Liver (tissue), 9 donors: ENCODE results near the gene LAMB4. TPM values are rescaled to one million over a fixed set of nuclear protein-coding genes. Genes with fewer than 3 reads are reported as not detected.

Experiments
- DNase-seq: peaks from one replicate; pipeline ENCODE4 v3.0.0-alpha.2; 2017; ENCODE audit warnings: low spot score
- H3K27ac ChIP-seq, 2 donors: one replicate each; pipeline ENCODE4 v1.7.0; 2013; ENCODE audit warnings: inconsistent platforms in 2 of 2, low read length in 2 of 2, control low read depth in 1 of 2, low read depth in 1 of 2, mild to moderate bottlenecking in 1 of 2
- H3K27me3 ChIP-seq, 4 donors: one replicate each; pipeline versions ENCODE4 v1.6.1 to v1.7.0; 2013; ENCODE audit warnings: low read length in 3 of 4, inconsistent platforms in 1 of 4, mild to moderate bottlenecking in 1 of 4, moderate library complexity in 1 of 4; ENCODE audit not compliant: control insufficient read depth in 4 of 4, insufficient read depth in 4 of 4
- H3K36me3 ChIP-seq, 4 donors: one replicate each; pipeline versions ENCODE4 v1.6.1 to v1.7.0; 2013; ENCODE audit warnings: low read length in 3 of 4, mild to moderate bottlenecking in 3 of 4, low read depth in 1 of 4, moderate library complexity in 1 of 4; ENCODE audit not compliant: control insufficient read depth in 4 of 4, insufficient read depth in 3 of 4
- H3K4me1 ChIP-seq, 4 donors: one replicate each; pipeline versions ENCODE4 v1.6.1 to v1.7.0; 2013; ENCODE audit warnings: low read length in 3 of 4, mild to moderate bottlenecking in 3 of 4, moderate library complexity in 1 of 4; ENCODE audit not compliant: control insufficient read depth in 4 of 4, insufficient read depth in 4 of 4
- H3K4me3 ChIP-seq, 3 donors: one replicate each; pipeline versions ENCODE4 v1.6.1 to v1.7.0; 2013; ENCODE audit warnings: low read length in 3 of 3, control low read depth in 1 of 3, low read depth in 1 of 3, mild to moderate bottlenecking in 1 of 3
- H3K9ac ChIP-seq, 2 donors: one replicate each; pipeline ENCODE4 v1.7.0; 2013; ENCODE audit warnings: low read length in 2 of 2, mild to moderate bottlenecking in 2 of 2, moderate library complexity in 2 of 2, control low read depth in 1 of 2, low read depth in 1 of 2
- H3K9me3 ChIP-seq, 4 donors: one replicate each; pipeline versions ENCODE4 v1.6.1 to v1.7.0; 2013; ENCODE audit warnings: low read length in 3 of 4; ENCODE audit not compliant: control insufficient read depth in 4 of 4
- EGR1 ChIP-seq, 2 donors: IDR thresholded peaks; 2 replicates each; pipeline ENCODE4 v1.6.1; 2016 to 2018; ENCODE audit warnings: antibody characterized with exemption in 2 of 2, low read depth in 2 of 2
- FOXA2 ChIP-seq: IDR thresholded peaks from 2 replicates; pipeline ENCODE4 v1.6.1; 2016; ENCODE audit warnings: antibody characterized with exemption
- GABPA ChIP-seq, 2 donors: IDR thresholded peaks in 1 of 2; conservative IDR thresholded peaks in 1 of 2; 2 replicates each; pipeline ENCODE4 v1.6.1; 2016; ENCODE audit warnings: antibody characterized with exemption in 2 of 2, mild to moderate bottlenecking in 1 of 2, moderate library complexity in 1 of 2
- HNF4A ChIP-seq, 2 donors: conservative IDR thresholded peaks; 2 replicates each; pipeline ENCODE4 v1.6.1; 2016; ENCODE audit warnings: antibody characterized with exemption in 2 of 2, mild to moderate bottlenecking in 2 of 2
- HNF4G ChIP-seq: IDR thresholded peaks from 2 replicates; pipeline ENCODE4 v1.6.1; 2016; ENCODE audit warnings: antibody characterized with exemption
- JUND ChIP-seq, 2 donors: IDR thresholded peaks; 2 replicates each; pipeline ENCODE4 v1.6.1; 2016; ENCODE audit warnings: antibody characterized with exemption in 2 of 2
- RAD21 ChIP-seq, 2 donors: IDR thresholded peaks; 2 replicates each; pipeline ENCODE4 v1.6.1; 2016; ENCODE audit warnings: antibody characterized with exemption in 2 of 2, mild to moderate bottlenecking in 2 of 2
- REST ChIP-seq: IDR thresholded peaks from 2 replicates; pipeline ENCODE4 v1.6.1; 2016; ENCODE audit warnings: antibody characterized with exemption, mild to moderate bottlenecking
- ZBTB33 ChIP-seq: IDR thresholded peaks from 2 replicates; pipeline ENCODE4 v1.6.1; 2016; ENCODE audit warnings: antibody characterized with exemption
- WGBS: extraction: QIAGEN DNeasy Blood & Tissue Kit; methylation state at CpG from one replicate; pipeline ENCODE4 v1.1.7; 2013; 5-methylcytosine and 5-hydroxymethylcytosine counted together
- polyA plus RNA-seq, 2 donors: library from polyadenylated mRNA; stranded (reverse) in 1 of 2; unstranded in 1 of 2; fragments of 200-250 nt in 1 of 2; fragments of >200 nt in 1 of 2; fragmentation: Nextera tagmentation in 1 of 2; extraction: Ambion mirVana in 1 of 2; gene quantifications; one replicate each; pipeline versions ENCODE4 v1.2.1 to v1.2.3, GENCODE V29; 2013 to 2015
- total RNA-seq, 2 donors: library from RNA; depleted of rRNA; stranded (reverse); fragments of >200 nt; gene quantifications; one replicate each; pipeline ENCODE4 v1.2.3, GENCODE V29; 2014
- TF ChIP-seq, protein P1 (sequence below): IDR thresholded peaks from 2 replicates; pipeline ENCODE4 v1.6.1; 2016; ENCODE audit warnings: antibody characterized with exemption
- TF ChIP-seq, protein P2 (sequence below): fragments of 150-350 bp; IDR thresholded peaks from 2 replicates; pipeline ENCODE4 v1.5.1; 2017; ENCODE audit warnings: improper control_type of control experiment, low read depth, low read length; ENCODE audit not compliant: missing input control
- donor health status: healthy.
- donor health status: healthy.
- donor health status: healthy.
- donor health status: healthy.
- donor health status: healthy.

LAMB4 gene
- total and polyA plus RNA-seq, 4 donors, result under 0.01 to 0.03 TPM; not detected in 2

DNA sequence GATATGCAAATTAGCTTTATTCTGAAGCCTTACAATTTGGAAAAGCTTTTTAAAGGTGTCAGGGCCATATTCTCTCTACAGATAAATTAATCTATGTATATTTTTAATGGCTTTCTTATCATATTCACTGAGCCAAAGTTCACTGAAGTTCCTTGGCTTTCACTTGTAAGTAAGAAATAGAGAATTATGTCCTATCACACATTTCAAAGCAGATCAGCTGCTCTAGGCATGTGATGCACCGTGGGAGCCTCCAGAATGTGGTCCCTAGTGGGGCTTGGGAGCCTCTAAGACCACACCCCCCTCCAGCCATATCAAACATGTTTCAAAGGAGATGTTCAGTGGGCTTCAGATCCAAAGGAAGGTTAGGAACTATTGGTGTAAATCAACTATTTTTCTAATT lies 51.5 kb downstream of the LAMB4 start (continued):
- TF ChIP-seq GABPA (IDR thresholded peaks at IDR 0.05 in 1 of 2, conservative IDR thresholded peaks at IDR 0.05 in 1 of 2), result no peak
- no peak for TF ChIP-seq EGR1 (IDR thresholded peaks at IDR 0.05; ENCODE audit: low read depth in 2 of 2)
- TF ChIP-seq, protein P1, sequence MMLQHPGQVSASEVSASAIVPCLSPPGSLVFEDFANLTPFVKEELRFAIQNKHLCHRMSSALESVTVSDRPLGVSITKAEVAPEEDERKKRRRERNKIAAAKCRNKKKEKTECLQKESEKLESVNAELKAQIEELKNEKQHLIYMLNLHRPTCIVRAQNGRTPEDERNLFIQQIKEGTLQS, result no peak
- TF ChIP-seq HNF4A (conservative IDR thresholded peaks at IDR 0.05), result no peak
- TF ChIP-seq RAD21 (IDR thresholded peaks at IDR 0.05), result no peak
- no peak for TF ChIP-seq ZBTB33

- H3K9ac ChIP-seq, result no peak overlapping the region
- H3K36me3 ChIP-seq, result no peaks in the 10 kb centered on the region
- 86% methylated on average over 1 of the region's 1 CpG for WGBS
- H3K27ac ChIP-seq, result no peak overlapping the region
- no peak overlapping the region for H3K4me3 ChIP-seq
- H3K9me3 ChIP-seq, result no peaks in the 10 kb centered on the region
- TF ChIP-seq GABPA (IDR thresholded peaks at IDR 0.05 in 1 of 2, conservative IDR thresholded peaks at IDR 0.05 in 1 of 2) (no peak), FOXA2 (no peak), HNF4G (no peak), JUND (IDR thresholded peaks at IDR 0.05) (no peak), HNF4A (conservative IDR thresholded peaks at IDR 0.05) (no peak), ZBTB33 (no peak), REST (no peak), EGR1 (IDR thresholded peaks at IDR 0.05; ENCODE audit: low read depth in 2 of 2) (no peak)
- TF ChIP-seq, protein P2, sequence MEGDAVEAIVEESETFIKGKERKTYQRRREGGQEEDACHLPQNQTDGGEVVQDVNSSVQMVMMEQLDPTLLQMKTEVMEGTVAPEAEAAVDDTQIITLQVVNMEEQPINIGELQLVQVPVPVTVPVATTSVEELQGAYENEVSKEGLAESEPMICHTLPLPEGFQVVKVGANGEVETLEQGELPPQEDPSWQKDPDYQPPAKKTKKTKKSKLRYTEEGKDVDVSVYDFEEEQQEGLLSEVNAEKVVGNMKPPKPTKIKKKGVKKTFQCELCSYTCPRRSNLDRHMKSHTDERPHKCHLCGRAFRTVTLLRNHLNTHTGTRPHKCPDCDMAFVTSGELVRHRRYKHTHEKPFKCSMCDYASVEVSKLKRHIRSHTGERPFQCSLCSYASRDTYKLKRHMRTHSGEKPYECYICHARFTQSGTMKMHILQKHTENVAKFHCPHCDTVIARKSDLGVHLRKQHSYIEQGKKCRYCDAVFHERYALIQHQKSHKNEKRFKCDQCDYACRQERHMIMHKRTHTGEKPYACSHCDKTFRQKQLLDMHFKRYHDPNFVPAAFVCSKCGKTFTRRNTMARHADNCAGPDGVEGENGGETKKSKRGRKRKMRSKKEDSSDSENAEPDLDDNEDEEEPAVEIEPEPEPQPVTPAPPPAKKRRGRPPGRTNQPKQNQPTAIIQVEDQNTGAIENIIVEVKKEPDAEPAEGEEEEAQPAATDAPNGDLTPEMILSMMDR, result no peak
- TF ChIP-seq, protein P1, result no peak
- peaks cover 0 to 5% (median 3%) of the 10 kb centered on the region in 4 donors for H3K4me1 ChIP-seq
- H3K27me3 ChIP-seq, result no peaks in the 10 kb centered on the region
- no peak for DNase-seq
Observed at GRCh38 chr7:108078211-108078673, 51.9 kb downstream of the LAMB4 start.
